SK-N-SH (cell line): Measurements from ENCODE around the gene R3HDM2. TPM values are rescaled to one million over a fixed set of nuclear protein-coding genes. Genes with fewer than 3 reads are reported as not detected.

Experiments used
- CTCF ChIA-PET: fragments of 300-600, 350-600 bp; formaldehyde crosslinking; extraction: SDS; loops from one replicate; lab custom pipeline; 2021; lab: Yijun Ruan, JAX
- POLR2A ChIA-PET: fragments of 350-600 bp; sonication (Branson Sonifier 250); formaldehyde crosslinking; extraction: SDS; loops from one replicate; lab custom pipeline; 2020; ENCODE audit warnings: antibody characterized with exemption, inconsistent platforms; lab: Yijun Ruan, JAX
- DNase-seq: peaks from one replicate; pipeline ENCODE4 v3.0.0; 2012
- H2AFZ ChIP-seq: fragments of 200-600 bp; sonication (generic); 2 replicates; pipeline ENCODE4 v1.8.1; 2016; ENCODE audit warnings: antibody characterized with exemption, mild to moderate bottlenecking, low read depth
- H3F3A ChIP-seq: fragments of 200-600 bp; sonication (generic); replicated peaks from 2 replicates; pipeline ENCODE3; 2016; ENCODE audit warnings: antibody characterized with exemption, mild to moderate bottlenecking; ENCODE audit not compliant: insufficient read depth
- H3K27ac ChIP-seq, 2 experiments: fragments of 200-500 bp in 1 of 2; fragments of 200-600 bp in 1 of 2; sonication (Bioruptor generic) in 1 of 2; sonication (generic), shearing (Covaris generic) in 1 of 2; 2 replicates each; pipeline versions ENCODE4 v1.5.1 to v1.6.1; 2014 to 2016; ENCODE audit warnings: low read depth in 2 of 2, inconsistent platforms in 1 of 2, low read length in 1 of 2, mild to moderate bottlenecking in 1 of 2, mixed read lengths in 1 of 2
- H3K27me3 ChIP-seq: fragments of 200-600 bp; sonication (generic), shearing (Covaris generic); 2 replicates; pipeline ENCODE4 v1.6.1; 2016; ENCODE audit warnings: mixed run types; ENCODE audit not compliant: insufficient read depth
- H3K36me3 ChIP-seq, 2 experiments: fragments of 200-500 bp in 1 of 2; fragments of 200-600 bp in 1 of 2; sonication (Bioruptor generic) in 1 of 2; sonication (generic) in 1 of 2; replicated peaks in 1 of 2; 2 replicates each; pipeline versions ENCODE3 to v1.5.1; 2014 to 2016; ENCODE audit warnings: low read length in 1 of 2, mild to moderate bottlenecking in 1 of 2; ENCODE audit not compliant: insufficient read depth in 2 of 2, control insufficient read depth in 1 of 2
- H3K4me1 ChIP-seq, 2 experiments: fragments of 200-500 bp in 1 of 2; fragments of 200-600 bp in 1 of 2; sonication (Bioruptor generic) in 1 of 2; sonication (generic), shearing (Covaris generic) in 1 of 2; 2 replicates each; pipeline versions ENCODE4 v1.5.1 to v1.6.1; 2014 to 2016; ENCODE audit warnings: low read depth in 1 of 2, low read length in 1 of 2, mixed run types in 1 of 2; ENCODE audit not compliant: insufficient read depth in 2 of 2, control insufficient read depth in 1 of 2
- H3K4me2 ChIP-seq: fragments of 200-600 bp; sonication (generic), shearing (Covaris generic); 2 replicates; pipeline ENCODE4 v1.6.1; 2017; ENCODE audit warnings: mixed run types
- H3K4me3 ChIP-seq, 2 experiments: fragments of 200-500 bp in 1 of 2; fragments of 200-600 bp in 1 of 2; sonication (Bioruptor generic) in 1 of 2; sonication (generic), shearing (Covaris generic) in 1 of 2; 2 replicates each; pipeline versions ENCODE4 v1.5.1 to v1.8.1; 2014 to 2016; ENCODE audit warnings: low read depth in 2 of 2, inconsistent platforms in 1 of 2, low read length in 1 of 2, mild to moderate bottlenecking in 1 of 2, mixed read lengths in 1 of 2, moderate library complexity in 1 of 2
- H3K79me2 ChIP-seq: fragments of 200-600 bp; sonication (generic); 2 replicates; pipeline ENCODE4 v1.8.1; 2017; ENCODE audit warnings: mild to moderate bottlenecking; ENCODE audit not compliant: insufficient read depth
- H3K9ac ChIP-seq: fragments of 200-600 bp; sonication (generic); 2 replicates; pipeline ENCODE4 v1.6.1; 2017; ENCODE audit warnings: mixed run types
- H3K9me2 ChIP-seq: fragments of 200-600 bp; sonication (generic); 2 replicates; pipeline ENCODE4 v1.6.1; 2017; ENCODE audit warnings: mixed run types
- H3K9me3 ChIP-seq: fragments of 200-600 bp; sonication (generic); 2 replicates; pipeline ENCODE4 v1.6.1; 2017; ENCODE audit warnings: mixed run types, mild to moderate bottlenecking, moderate library complexity
- H4K20me1 ChIP-seq: fragments of 200-600 bp; sonication (generic); 2 replicates; pipeline ENCODE4 v1.6.1; 2017; ENCODE audit warnings: mild to moderate bottlenecking, mixed run types; ENCODE audit not compliant: insufficient read depth
- GABPA ChIP-seq: IDR thresholded peaks from 2 replicates; pipeline ENCODE4 v1.4.0; 2012; ENCODE audit warnings: low read depth, mild to moderate bottlenecking
- MXI1 ChIP-seq: IDR thresholded peaks from 2 replicates; pipeline ENCODE4 v1.6.1; 2012; ENCODE audit warnings: mild to moderate bottlenecking, low read depth, low read length, improper control_type of control experiment
- RXRA ChIP-seq: IDR thresholded peaks from 2 replicates; pipeline ENCODE4 v1.4.0; 2012; ENCODE audit warnings: low read depth, mild to moderate bottlenecking, borderline replicate concordance
- SMC3 ChIP-seq: IDR thresholded peaks from 2 replicates; pipeline ENCODE4 v1.6.1; 2012; ENCODE audit warnings: low read depth, low read length, improper control_type of control experiment
- TEAD4 ChIP-seq: IDR thresholded peaks from 2 replicates; pipeline ENCODE4 v1.4.0; 2012; ENCODE audit warnings: mild to moderate bottlenecking, borderline replicate concordance; ENCODE audit not compliant: insufficient read depth
- YY1 ChIP-seq: IDR thresholded peaks from 2 replicates; pipeline ENCODE4 v1.4.0; 2012; ENCODE audit warnings: low read depth, mild to moderate bottlenecking
- WGBS: methylation state at CpG from one replicate; pipeline ENCODE4 v1.1.6; 2017; ENCODE audit warnings: low lambda C conversion rate; 5-methylcytosine and 5-hydroxymethylcytosine counted together
- polyA plus RNA-seq, 3 experiments: library from polyadenylated mRNA; depleted of rRNA; stranded (reverse); fragments of >200 nt; gene quantifications; 2 replicates each; pipeline ENCODE4 v1.2.3, GENCODE V29; 2012
- TF ChIP-seq, protein P1 (sequence below): IDR thresholded peaks from 2 replicates; pipeline ENCODE4 v1.4.0; 2012; ENCODE audit warnings: low read depth, borderline replicate concordance
- TF ChIP-seq, protein P2 (sequence below): fragments of 200-600 bp; sonication (generic); IDR thresholded peaks from 2 replicates; pipeline ENCODE4 v1.6.1; 2017; ENCODE audit warnings: antibody characterized with exemption, mild to moderate bottlenecking, moderate library complexity
- TF ChIP-seq, protein P3 (sequence below): IDR thresholded peaks from 2 replicates; pipeline ENCODE4 v1.4.0; 2012; ENCODE audit warnings: low read depth, borderline replicate concordance

R3HDM2 gene
- polyA plus RNA-seq, 1 of the 3 experiments (the other 2 are of a cell fraction), result 23.1 TPM

DNA sequence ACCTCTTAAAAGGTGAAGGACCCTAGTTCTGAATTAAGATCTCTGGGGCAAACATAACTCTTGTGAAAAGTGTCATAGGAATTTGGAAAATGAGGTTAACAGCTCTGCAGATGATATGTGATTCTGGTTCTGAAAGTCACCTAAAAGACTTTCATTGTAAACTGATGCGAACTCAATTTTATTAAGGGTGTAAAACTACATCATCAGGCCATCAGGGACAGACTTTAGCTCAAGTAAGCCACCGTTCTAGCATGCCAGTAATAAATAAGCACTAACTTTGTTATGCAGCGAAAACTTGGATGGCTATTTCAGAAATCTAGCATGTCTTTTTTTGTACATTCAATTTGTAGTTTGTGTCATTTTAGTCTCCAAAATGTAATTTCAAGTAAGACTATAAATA lies 61.6 kb downstream of the R3HDM2 start:
- H3K9me2 ChIP-seq, result no peaks in the 10 kb centered on the region
- no peak overlapping the region for H3K9ac ChIP-seq
- no peak overlapping the region for H2AFZ ChIP-seq
- no peaks in the 10 kb centered on the region for H4K20me1 ChIP-seq
- no peaks in the 10 kb centered on the region for H3K27me3 ChIP-seq
- no peak overlapping the region for H3K4me3 ChIP-seq
- H3K36me3 ChIP-seq, result peaks cover 0 to 17% of the 10 kb centered on the region in 2 experiments
- no peak for DNase-seq
- H3K27ac ChIP-seq, result no peak overlapping the region
- H3F3A ChIP-seq, result no peaks in the 10 kb centered on the region
- H3K9me3 ChIP-seq, result no peaks in the 10 kb centered on the region
- ChIA-PET POLR2A (no interaction called here), CTCF (interaction anchor here (0.6 to 1.5 kb wide), 2 partner anchors 23 to 62 kb away, joined by 3 to 5 read pairs; no protein-coding TSS in a partner anchor)
- H3K4me1 ChIP-seq, result no peaks in the 10 kb centered on the region
- 96% methylated on average over 3 of the region's 3 CpGs for WGBS
- H3K4me2 ChIP-seq, result no peak overlapping the region
- no peak for TF ChIP-seq MXI1
- no peak for TF ChIP-seq SMC3
- TF ChIP-seq, protein P1, sequence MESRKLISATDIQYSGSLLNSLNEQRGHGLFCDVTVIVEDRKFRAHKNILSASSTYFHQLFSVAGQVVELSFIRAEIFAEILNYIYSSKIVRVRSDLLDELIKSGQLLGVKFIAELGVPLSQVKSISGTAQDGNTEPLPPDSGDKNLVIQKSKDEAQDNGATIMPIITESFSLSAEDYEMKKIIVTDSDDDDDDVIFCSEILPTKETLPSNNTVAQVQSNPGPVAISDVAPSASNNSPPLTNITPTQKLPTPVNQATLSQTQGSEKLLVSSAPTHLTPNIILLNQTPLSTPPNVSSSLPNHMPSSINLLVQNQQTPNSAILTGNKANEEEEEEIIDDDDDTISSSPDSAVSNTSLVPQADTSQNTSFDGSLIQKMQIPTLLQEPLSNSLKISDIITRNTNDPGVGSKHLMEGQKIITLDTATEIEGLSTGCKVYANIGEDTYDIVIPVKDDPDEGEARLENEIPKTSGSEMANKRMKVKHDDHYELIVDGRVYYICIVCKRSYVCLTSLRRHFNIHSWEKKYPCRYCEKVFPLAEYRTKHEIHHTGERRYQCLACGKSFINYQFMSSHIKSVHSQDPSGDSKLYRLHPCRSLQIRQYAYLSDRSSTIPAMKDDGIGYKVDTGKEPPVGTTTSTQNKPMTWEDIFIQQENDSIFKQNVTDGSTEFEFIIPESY, result no peak
- H3K79me2 ChIP-seq, result 0 out of 2 replicates have a peak, but pooled peaks cover 3% of the 10 kb centered on the region

DNA sequence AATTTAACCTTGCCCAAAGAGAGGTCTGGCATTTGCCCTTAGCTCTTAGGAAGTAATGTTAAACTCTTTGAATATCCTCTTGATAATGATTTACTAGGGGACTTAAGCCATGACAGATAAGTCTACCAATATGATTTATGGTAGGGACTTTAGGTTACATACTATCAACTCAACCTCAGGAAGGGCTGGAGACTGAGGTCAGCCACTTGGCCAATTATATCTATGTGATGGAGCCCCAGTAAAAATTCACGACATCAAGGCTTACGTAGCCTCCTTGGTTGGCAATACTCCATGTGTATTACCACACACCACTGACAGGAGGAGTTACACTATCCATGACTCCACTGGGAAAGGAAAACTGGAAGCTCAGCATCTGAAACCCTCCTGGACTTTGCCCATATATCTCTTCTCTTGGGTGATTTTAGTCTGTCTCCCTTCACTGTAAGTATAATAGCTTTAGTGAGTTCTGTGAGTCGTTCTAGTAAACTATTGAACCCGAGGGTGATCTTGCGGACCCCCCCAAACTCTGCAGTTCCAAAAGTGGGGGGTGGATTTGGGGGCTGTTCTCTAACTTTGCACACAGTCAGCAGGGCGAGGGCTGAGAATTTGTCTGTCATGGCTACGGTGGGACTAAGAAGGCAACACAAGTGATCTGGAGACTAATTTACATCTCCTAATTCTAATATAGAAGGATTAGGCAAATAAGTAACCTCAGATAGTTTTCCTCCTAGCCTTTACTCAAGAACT lies 62.3 kb downstream of the R3HDM2 start:
- POLR2A ChIA-PET, result no interaction called here
- TF ChIP-seq RXRA, result no peak
- TF ChIP-seq YY1, result no peak
- TF ChIP-seq, protein P2, sequence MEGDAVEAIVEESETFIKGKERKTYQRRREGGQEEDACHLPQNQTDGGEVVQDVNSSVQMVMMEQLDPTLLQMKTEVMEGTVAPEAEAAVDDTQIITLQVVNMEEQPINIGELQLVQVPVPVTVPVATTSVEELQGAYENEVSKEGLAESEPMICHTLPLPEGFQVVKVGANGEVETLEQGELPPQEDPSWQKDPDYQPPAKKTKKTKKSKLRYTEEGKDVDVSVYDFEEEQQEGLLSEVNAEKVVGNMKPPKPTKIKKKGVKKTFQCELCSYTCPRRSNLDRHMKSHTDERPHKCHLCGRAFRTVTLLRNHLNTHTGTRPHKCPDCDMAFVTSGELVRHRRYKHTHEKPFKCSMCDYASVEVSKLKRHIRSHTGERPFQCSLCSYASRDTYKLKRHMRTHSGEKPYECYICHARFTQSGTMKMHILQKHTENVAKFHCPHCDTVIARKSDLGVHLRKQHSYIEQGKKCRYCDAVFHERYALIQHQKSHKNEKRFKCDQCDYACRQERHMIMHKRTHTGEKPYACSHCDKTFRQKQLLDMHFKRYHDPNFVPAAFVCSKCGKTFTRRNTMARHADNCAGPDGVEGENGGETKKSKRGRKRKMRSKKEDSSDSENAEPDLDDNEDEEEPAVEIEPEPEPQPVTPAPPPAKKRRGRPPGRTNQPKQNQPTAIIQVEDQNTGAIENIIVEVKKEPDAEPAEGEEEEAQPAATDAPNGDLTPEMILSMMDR, result no peak
- no peak for TF ChIP-seq GABPA
- TF ChIP-seq TEAD4, result no peak
- TF ChIP-seq, protein P3, sequence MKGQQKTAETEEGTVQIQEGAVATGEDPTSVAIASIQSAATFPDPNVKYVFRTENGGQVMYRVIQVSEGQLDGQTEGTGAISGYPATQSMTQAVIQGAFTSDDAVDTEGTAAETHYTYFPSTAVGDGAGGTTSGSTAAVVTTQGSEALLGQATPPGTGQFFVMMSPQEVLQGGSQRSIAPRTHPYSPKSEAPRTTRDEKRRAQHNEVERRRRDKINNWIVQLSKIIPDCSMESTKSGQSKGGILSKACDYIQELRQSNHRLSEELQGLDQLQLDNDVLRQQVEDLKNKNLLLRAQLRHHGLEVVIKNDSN, result no peak
- Histone ChIP-seq H3K9ac (no peak overlapping the region), H3K9me2 (no peaks in the 10 kb centered on the region), H3K4me2 (no peak overlapping the region), H4K20me1 (no peaks in the 10 kb centered on the region), H3K4me1 (no peaks in the 10 kb centered on the region), H3K27me3 (no peaks in the 10 kb centered on the region), H2AFZ (no peak overlapping the region), H3K36me3 (peaks cover 0 to 17% of the 10 kb centered on the region in 2 experiments), H3F3A (peaks cover 3% of the 10 kb centered on the region), H3K9me3 (no peaks in the 10 kb centered on the region), H3K27ac (no peak overlapping the region), H3K4me3 (no peak overlapping the region), H3K79me2 (0 out of 2 replicates have a peak, but pooled peaks cover 3% of the 10 kb centered on the region)
- CTCF ChIA-PET, result interaction anchor here (0.6 to 1.5 kb wide), 3 partner anchors 23 to 93 kb away, joined by 3 to 5 read pairs (median 3); no protein-coding TSS in a partner anchor
- WGBS, result 83% methylated on average over 7 of the region's 7 CpGs
- DNase-seq, result no peak
